GM19043 (cell line): ENCODE data around the gene WEE1.
A peak's percentile ranks its signal among the peaks of the same experiment; 100 is the strongest.

Experiments
- ATAC-seq: cut with Tn5 transposase; IDR thresholded peaks from one replicate; pipeline ENCODE4 v1.9.1; 2021; ENCODE audit warnings: low read depth; ENCODE audit not compliant: unreplicated experiment

WEE1 gene

GRCh38 chr11:9565822-9566560 lies 7.5 kb upstream of the WEE1 start:
- ATAC-seq = peak; percentile 81

- no peak for ATAC-seq
Measured at GRCh38 chr11:9566561-9567063, 6.9 kb upstream of the WEE1 start.

GRCh38 chr11:9567401-9567800 lies 6.1 kb upstream of the WEE1 start:
- no peak for ATAC-seq

GRCh38 chr11:9568161-9568853 lies 5.2 kb upstream of the WEE1 start:
- ATAC-seq = no peak

GRCh38 chr11:9568854-9569587 lies 4.4 kb upstream of the WEE1 start:
- no peak for ATAC-seq

- ATAC-seq = no peak
Measured at GRCh38 chr11:9569588-9570164, 3.8 kb upstream of the WEE1 start.

GRCh38 chr11:9570313-9571025 lies 3.0 kb upstream of the WEE1 start:
- ATAC-seq = no peak

GRCh38 chr11:9571071-9571762 lies 2.3 kb upstream of the WEE1 start:
- ATAC-seq = no peak

- no peak for ATAC-seq
Measured at GRCh38 chr11:9571763-9572115, 1.7 kb upstream of the WEE1 start.

- no peak for ATAC-seq
Measured at GRCh38 chr11:9573775-9574621, 528 bp downstream of the WEE1 start.

- ATAC-seq = no peak
Measured at GRCh38 chr11:9574622-9575259, 1.3 kb downstream of the WEE1 start.

- ATAC-seq = no peak
Measured at GRCh38 chr11:9575260-9576240, 2.1 kb downstream of the WEE1 start.

- ATAC-seq = no peak
Measured at GRCh38 chr11:9576701-9577381, 3.4 kb downstream of the WEE1 start.

GRCh38 chr11:9577556-9577955 lies 4.1 kb downstream of the WEE1 start:
- ATAC-seq = no peak

GRCh38 chr11:9580894-9581293 lies 7.4 kb downstream of the WEE1 start:
- no peak for ATAC-seq

- ATAC-seq = no peak
Measured at GRCh38 chr11:9581556-9582161, 8.2 kb downstream of the WEE1 start.
